Measurements from ENCODE around the gene THOC2.
A peak's percentile ranks its signal among the peaks of the same experiment; 100 is the strongest.
"Not testable (repeated sequence)": the region's sequence is repeated elsewhere in the genome, so short reads cannot be mapped to it uniquely, and the experiment has no call there.

Gene THOC2

GRCh38 chrX:123663720-123664119, 69.1 kb downstream of the THOC2 start:
- DNase-seq; H4K5ac ChIP-seq (ENCODE audit: low read length); H3K56ac ChIP-seq (ENCODE audit: low read length); H3K4ac ChIP-seq (ENCODE audit: low read depth, low read length); H3K79me1 ChIP-seq (ENCODE audit: low read length); H3K4me3 ChIP-seq (ENCODE audit: low read length); H3K4me1 ChIP-seq (ENCODE audit: control insufficient read depth, low read depth, low read length); H2BK120ac ChIP-seq (ENCODE audit: low read depth, low read length); H3K36me3 ChIP-seq (ENCODE audit: control insufficient read depth, insufficient read depth, low read length); H4K8ac ChIP-seq (ENCODE audit: low read depth, low read length); H3K23ac ChIP-seq (ENCODE audit: low read length); H3K18ac ChIP-seq (ENCODE audit: low read length); H2BK15ac ChIP-seq (replicated peaks; ENCODE audit: low read depth); H2AK5ac ChIP-seq (ENCODE audit: low read length); H3K79me2 ChIP-seq (ENCODE audit: control insufficient read depth, insufficient read depth, low read length); H2BK5ac ChIP-seq (ENCODE audit: low read length); H3K9ac ChIP-seq (ENCODE audit: low read length); H3K4me2 ChIP-seq (ENCODE audit: low read length); H3K27me3 ChIP-seq (ENCODE audit: insufficient read depth, low read length, poor library complexity); H3K27ac ChIP-seq (ENCODE audit: low read depth, low read length): not testable (repeated sequence)
- no CpG with 5 or more reads among the region's 3 CpGs for WGBS (ENCODE audit: extremely low coverage, insufficient coverage, low lambda C conversion rate)

- not testable (repeated sequence) for DNase-seq; H3K27ac ChIP-seq (ENCODE audit: low read depth, low read length); H3K79me1 ChIP-seq (ENCODE audit: low read length); H3K4me1 ChIP-seq (ENCODE audit: control insufficient read depth, low read depth, low read length); H3K79me2 ChIP-seq (ENCODE audit: control insufficient read depth, insufficient read depth, low read length); H2BK5ac ChIP-seq (ENCODE audit: low read length); H3K9ac ChIP-seq (ENCODE audit: low read length); H3K18ac ChIP-seq (ENCODE audit: low read length); H2BK15ac ChIP-seq (replicated peaks; ENCODE audit: low read depth); H3K23ac ChIP-seq (ENCODE audit: low read length); H4K5ac ChIP-seq (ENCODE audit: low read length); H2BK120ac ChIP-seq (ENCODE audit: low read depth, low read length); H3K4me2 ChIP-seq (ENCODE audit: low read length); H4K8ac ChIP-seq (ENCODE audit: low read depth, low read length); H2AK5ac ChIP-seq (ENCODE audit: low read length); H3K4ac ChIP-seq (ENCODE audit: low read depth, low read length); H3K56ac ChIP-seq (ENCODE audit: low read length); H3K27me3 ChIP-seq (ENCODE audit: insufficient read depth, low read length, poor library complexity); H3K4me3 ChIP-seq (ENCODE audit: low read length); H3K36me3 ChIP-seq (ENCODE audit: control insufficient read depth, insufficient read depth, low read length)
- no CpG with 5 or more reads among the region's 9 CpGs for WGBS (ENCODE audit: extremely low coverage, insufficient coverage, low lambda C conversion rate)
Measured at GRCh38 chrX:123656507-123656906, 76.3 kb downstream of the THOC2 start.

GRCh38 chrX:123648811-123649181, 84.1 kb downstream of the THOC2 start:
- H2BK15ac ChIP-seq (replicated peaks; ENCODE audit: low read depth); H3K18ac ChIP-seq (ENCODE audit: low read length); H4K8ac ChIP-seq (ENCODE audit: low read depth, low read length); H3K4me2 ChIP-seq (ENCODE audit: low read length); H3K36me3 ChIP-seq (ENCODE audit: control insufficient read depth, insufficient read depth, low read length); H4K5ac ChIP-seq (ENCODE audit: low read length); H3K56ac ChIP-seq (ENCODE audit: low read length); H3K4ac ChIP-seq (ENCODE audit: low read depth, low read length); H3K27me3 ChIP-seq (ENCODE audit: insufficient read depth, low read length, poor library complexity); H3K4me3 ChIP-seq (ENCODE audit: low read length); H3K4me1 ChIP-seq (ENCODE audit: control insufficient read depth, low read depth, low read length); H3K23ac ChIP-seq (ENCODE audit: low read length); H3K79me2 ChIP-seq (ENCODE audit: control insufficient read depth, insufficient read depth, low read length); H3K79me1 ChIP-seq (ENCODE audit: low read length); H2BK5ac ChIP-seq (ENCODE audit: low read length); H3K27ac ChIP-seq (ENCODE audit: low read depth, low read length); H3K9ac ChIP-seq (ENCODE audit: low read length); H2BK120ac ChIP-seq (ENCODE audit: low read depth, low read length); H2AK5ac ChIP-seq (ENCODE audit: low read length): not testable (repeated sequence)
- peak; percentile 63 for DNase-seq
- no CpG with 5 or more reads among the region's 6 CpGs for WGBS (ENCODE audit: extremely low coverage, insufficient coverage, low lambda C conversion rate)

DNA sequence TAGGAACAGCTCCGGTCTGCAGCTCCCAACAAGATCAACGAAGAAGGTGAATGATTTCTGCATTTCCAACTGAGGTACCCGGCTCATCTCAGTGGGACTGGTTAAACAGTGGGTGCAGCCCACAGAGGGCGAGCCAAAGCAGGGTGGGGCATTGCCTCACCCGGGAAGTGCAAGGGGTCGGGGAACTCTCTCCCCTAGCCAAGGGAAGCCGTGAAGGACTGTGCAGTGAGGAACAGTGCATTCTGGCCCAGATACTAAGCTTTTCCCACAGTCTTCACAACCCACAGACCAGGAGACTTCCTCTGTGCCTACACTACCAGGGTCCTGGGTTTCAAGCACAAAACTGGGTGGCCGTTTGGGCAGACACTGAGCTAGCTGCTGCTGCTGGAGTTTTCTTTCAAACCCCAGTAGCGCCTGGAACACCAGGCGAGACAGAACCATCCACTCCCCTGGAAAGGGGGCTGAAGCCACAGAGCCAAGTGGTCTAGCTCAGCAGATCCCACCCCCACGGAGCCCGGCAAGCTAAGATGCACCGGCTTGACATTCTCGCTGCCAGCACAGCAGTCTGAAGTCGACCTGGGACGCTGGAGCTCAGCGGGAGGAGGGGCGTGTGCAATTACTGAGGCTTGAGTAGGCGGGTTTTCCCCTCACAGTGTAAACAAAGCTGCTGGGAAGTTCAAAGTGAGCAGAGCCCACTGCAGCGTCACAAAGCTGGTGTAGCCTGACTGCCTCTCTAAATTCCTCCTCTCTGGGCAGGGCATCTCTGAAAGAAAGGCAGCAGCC, 84.6 kb downstream of the THOC2 start:
- Histone ChIP-seq H3K79me2 (ENCODE audit: control insufficient read depth, insufficient read depth, low read length) (peaks cover 2% of the 10 kb centered on the region), H3K4ac (ENCODE audit: low read depth, low read length) (no peak overlapping the region), H2AK5ac (ENCODE audit: low read length) (no peak overlapping the region), H2BK15ac (replicated peaks; ENCODE audit: low read depth) (no peak overlapping the region), H4K8ac (ENCODE audit: low read depth, low read length) (no peak overlapping the region), H3K4me2 (ENCODE audit: low read length) (no peak overlapping the region), H2BK5ac (ENCODE audit: low read length) (no peak overlapping the region), H3K36me3 (ENCODE audit: control insufficient read depth, insufficient read depth, low read length) (no peaks in the 10 kb centered on the region), H3K27me3 (ENCODE audit: insufficient read depth, low read length, poor library complexity) (no peaks in the 10 kb centered on the region), H3K4me3 (ENCODE audit: low read length) (no peak overlapping the region), H3K79me1 (ENCODE audit: low read length) (no peaks in the 10 kb centered on the region), H3K18ac (ENCODE audit: low read length) (no peak overlapping the region), H2BK120ac (ENCODE audit: low read depth, low read length) (no peak overlapping the region), H3K4me1 (ENCODE audit: control insufficient read depth, low read depth, low read length) (no peaks in the 10 kb centered on the region), H3K56ac (ENCODE audit: low read length) (peak overlapping the region; percentile 25), H3K9ac (ENCODE audit: low read length) (no peak overlapping the region), H4K5ac (ENCODE audit: low read length) (no peak overlapping the region), H3K27ac (ENCODE audit: low read depth, low read length) (peak overlapping the region; percentile 28), H3K23ac (ENCODE audit: low read length) (no peak overlapping the region)
- no CpG with 5 or more reads among the region's 20 CpGs for WGBS (ENCODE audit: extremely low coverage, insufficient coverage, low lambda C conversion rate)
- peak; percentile 94 for DNase-seq

DNA sequence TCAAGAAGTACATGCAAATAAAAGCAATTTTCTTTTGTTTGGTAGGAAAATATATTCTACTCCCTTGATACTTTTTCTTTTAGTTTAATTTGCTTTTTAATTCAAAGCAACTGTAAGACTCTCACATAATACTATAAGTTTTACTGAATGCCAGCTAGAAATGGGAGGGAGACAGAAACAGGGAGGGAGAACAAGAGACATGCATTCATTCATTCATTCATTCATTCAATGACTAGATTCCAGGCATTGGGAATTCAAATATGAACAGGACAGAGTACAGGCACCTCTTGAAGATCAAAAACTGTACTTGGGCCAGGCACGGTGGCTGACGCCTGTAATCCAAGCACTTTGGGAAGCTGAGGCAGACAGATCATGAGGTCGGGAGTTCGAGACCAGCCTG, 85.6 kb downstream of the THOC2 start:
- no CpG with 5 or more reads among the region's 4 CpGs for WGBS (ENCODE audit: extremely low coverage, insufficient coverage, low lambda C conversion rate)
- Histone ChIP-seq H2BK15ac (replicated peaks; ENCODE audit: low read depth) (no peak overlapping the region), H4K8ac (ENCODE audit: low read depth, low read length) (no peak overlapping the region), H3K9ac (ENCODE audit: low read length) (no peak overlapping the region), H2BK120ac (ENCODE audit: low read depth, low read length) (no peak overlapping the region), H2AK5ac (ENCODE audit: low read length) (no peak overlapping the region), H3K27me3 (ENCODE audit: insufficient read depth, low read length, poor library complexity) (no peaks in the 10 kb centered on the region), H4K5ac (ENCODE audit: low read length) (no peak overlapping the region), H3K79me2 (ENCODE audit: control insufficient read depth, insufficient read depth, low read length) (peaks cover 2% of the 10 kb centered on the region), H3K27ac (ENCODE audit: low read depth, low read length) (no peak overlapping the region), H3K36me3 (ENCODE audit: control insufficient read depth, insufficient read depth, low read length) (no peaks in the 10 kb centered on the region), H3K79me1 (ENCODE audit: low read length) (no peaks in the 10 kb centered on the region), H3K23ac (ENCODE audit: low read length) (no peak overlapping the region), H3K4me3 (ENCODE audit: low read length) (no peak overlapping the region), H3K4ac (ENCODE audit: low read depth, low read length) (no peak overlapping the region), H3K18ac (ENCODE audit: low read length) (no peak overlapping the region), H2BK5ac (ENCODE audit: low read length) (no peak overlapping the region), H3K4me2 (ENCODE audit: low read length) (no peak overlapping the region), H3K56ac (ENCODE audit: low read length) (no peak overlapping the region), H3K4me1 (ENCODE audit: control insufficient read depth, low read depth, low read length) (no peaks in the 10 kb centered on the region)
- DNase-seq: no peak

- Histone ChIP-seq H2AK5ac (ENCODE audit: low read length) (no peak overlapping the region), H3K79me2 (ENCODE audit: control insufficient read depth, insufficient read depth, low read length) (no peaks in the 10 kb centered on the region), H2BK120ac (ENCODE audit: low read depth, low read length) (no peak overlapping the region), H3K4ac (ENCODE audit: low read depth, low read length) (no peak overlapping the region), H3K18ac (ENCODE audit: low read length) (no peak overlapping the region), H4K8ac (ENCODE audit: low read depth, low read length) (no peak overlapping the region), H3K4me3 (ENCODE audit: low read length) (no peak overlapping the region), H3K4me2 (ENCODE audit: low read length) (no peak overlapping the region), H3K79me1 (ENCODE audit: low read length) (no peaks in the 10 kb centered on the region), H3K27ac (ENCODE audit: low read depth, low read length) (no peak overlapping the region), H3K56ac (ENCODE audit: low read length) (no peak overlapping the region), H2BK5ac (ENCODE audit: low read length) (no peak overlapping the region), H4K5ac (ENCODE audit: low read length) (no peak overlapping the region), H2BK15ac (replicated peaks; ENCODE audit: low read depth) (no peak overlapping the region), H3K36me3 (ENCODE audit: control insufficient read depth, insufficient read depth, low read length) (no peaks in the 10 kb centered on the region), H3K9ac (ENCODE audit: low read length) (no peak overlapping the region), H3K27me3 (ENCODE audit: insufficient read depth, low read length, poor library complexity) (no peaks in the 10 kb centered on the region), H3K23ac (ENCODE audit: low read length) (no peak overlapping the region), H3K4me1 (ENCODE audit: control insufficient read depth, low read depth, low read length) (no peaks in the 10 kb centered on the region)
- WGBS (ENCODE audit: extremely low coverage, insufficient coverage, low lambda C conversion rate): no CpG with 5 or more reads among the region's 3 CpGs
- peak; percentile 0 for DNase-seq
Measured at GRCh38 chrX:123629502-123629901, 103.3 kb downstream of the THOC2 start.
